OCI-LY1 (cell line): Measurements from ENCODE around the gene PLLP.

Experiments used
- EZH2 ChIP-seq: fragments of 200-600 bp; sonication (generic), shearing (Covaris generic); IDR thresholded peaks from 2 replicates; pipeline ENCODE4 v1.8.0; 2017; ENCODE audit warnings: borderline replicate concordance, mixed run types, mild to moderate bottlenecking, antibody characterized with exemption, low read length, moderate library complexity, mixed read lengths
- TF ChIP-seq, protein P1 (sequence below): fragments of 200-600 bp; sonication (generic), shearing (Covaris generic); IDR thresholded peaks from 2 replicates; pipeline ENCODE4 v1.5.1; 2017; ENCODE audit warnings: mild to moderate bottlenecking, antibody characterized with exemption, low read length, moderate library complexity, mixed read lengths

DNA sequence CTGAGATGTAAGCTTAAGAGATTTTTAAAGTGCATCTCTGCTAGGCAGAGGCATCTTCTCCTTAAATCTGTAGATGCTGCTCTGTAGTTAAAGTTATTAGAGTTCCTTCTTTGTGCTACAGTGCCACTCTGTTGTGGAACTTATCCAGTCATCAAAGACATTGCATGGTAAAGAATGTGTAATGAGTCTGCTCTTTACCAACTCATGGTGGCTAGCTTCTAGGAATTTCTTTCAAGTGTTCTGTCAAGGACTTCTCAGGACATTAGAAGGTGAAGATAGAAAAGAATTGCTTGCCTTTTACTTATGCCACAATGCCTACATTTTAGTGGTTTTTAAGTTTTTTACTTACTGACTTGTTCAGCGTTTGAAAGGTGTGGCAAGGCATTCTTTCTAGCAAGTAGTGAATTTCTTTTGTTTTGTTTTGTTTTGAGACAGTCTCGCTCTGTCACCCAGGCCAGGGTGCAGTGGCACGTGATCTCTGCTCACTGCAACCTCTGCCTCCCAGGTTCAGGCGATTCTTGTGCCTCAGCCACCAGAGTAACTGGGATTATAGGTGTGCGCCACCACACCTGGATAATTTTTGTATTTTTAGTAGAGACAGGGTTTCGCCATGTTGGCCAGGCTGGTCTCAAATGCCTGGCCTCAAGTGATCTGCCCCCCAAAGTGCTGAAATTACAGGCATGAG is 59.7 kb downstream of the PLLP start:
- TF ChIP-seq, protein P1, sequence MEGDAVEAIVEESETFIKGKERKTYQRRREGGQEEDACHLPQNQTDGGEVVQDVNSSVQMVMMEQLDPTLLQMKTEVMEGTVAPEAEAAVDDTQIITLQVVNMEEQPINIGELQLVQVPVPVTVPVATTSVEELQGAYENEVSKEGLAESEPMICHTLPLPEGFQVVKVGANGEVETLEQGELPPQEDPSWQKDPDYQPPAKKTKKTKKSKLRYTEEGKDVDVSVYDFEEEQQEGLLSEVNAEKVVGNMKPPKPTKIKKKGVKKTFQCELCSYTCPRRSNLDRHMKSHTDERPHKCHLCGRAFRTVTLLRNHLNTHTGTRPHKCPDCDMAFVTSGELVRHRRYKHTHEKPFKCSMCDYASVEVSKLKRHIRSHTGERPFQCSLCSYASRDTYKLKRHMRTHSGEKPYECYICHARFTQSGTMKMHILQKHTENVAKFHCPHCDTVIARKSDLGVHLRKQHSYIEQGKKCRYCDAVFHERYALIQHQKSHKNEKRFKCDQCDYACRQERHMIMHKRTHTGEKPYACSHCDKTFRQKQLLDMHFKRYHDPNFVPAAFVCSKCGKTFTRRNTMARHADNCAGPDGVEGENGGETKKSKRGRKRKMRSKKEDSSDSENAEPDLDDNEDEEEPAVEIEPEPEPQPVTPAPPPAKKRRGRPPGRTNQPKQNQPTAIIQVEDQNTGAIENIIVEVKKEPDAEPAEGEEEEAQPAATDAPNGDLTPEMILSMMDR = no peak
- no peak for TF ChIP-seq EZH2
